Choroid plexus epithelial cell (primary cell): Measurements from ENCODE around the gene CLCNKA.
"Not testable (repeated sequence)": the region's sequence is repeated elsewhere in the genome, so short reads cannot be mapped to it uniquely, and the experiment has no call there.

Experiments used
- DNase-seq: peaks from one replicate; pipeline ENCODE4 v3.0.0-alpha.2; 2010; ENCODE audit warnings: low read depth
- H3K4me3 ChIP-seq: 2 replicates; pipeline ENCODE4 v1.5.1; 2011; ENCODE audit warnings: low read depth, mild to moderate bottlenecking, control low read depth, low read length, moderate library complexity
- TF ChIP-seq, protein P1 (sequence below): conservative IDR thresholded peaks from 2 replicates; pipeline ENCODE4 v1.5.1; 2011; ENCODE audit warnings: low read depth, mild to moderate bottlenecking, control low read depth, inconsistent platforms, low read length, moderate library complexity

Gene CLCNKA

DNA sequence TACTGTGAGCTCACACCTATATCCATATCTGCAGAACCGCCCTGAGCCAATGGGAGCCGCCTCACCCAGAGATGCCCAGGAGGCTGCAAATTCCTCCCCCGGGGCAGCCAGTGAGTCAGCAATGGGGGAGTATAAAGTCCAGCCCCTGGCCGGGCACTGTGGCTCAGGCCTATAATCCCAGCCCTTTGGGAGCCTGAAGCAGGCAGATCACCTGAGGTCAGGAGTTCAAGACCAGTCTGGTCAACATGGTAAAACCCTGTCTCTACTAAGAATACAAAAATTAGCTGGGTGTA lies 16.7 kb downstream of the CLCNKA start:
- no peak overlapping the region for H3K4me3 ChIP-seq
- DNase-seq: no peak
- TF ChIP-seq, protein P1, sequence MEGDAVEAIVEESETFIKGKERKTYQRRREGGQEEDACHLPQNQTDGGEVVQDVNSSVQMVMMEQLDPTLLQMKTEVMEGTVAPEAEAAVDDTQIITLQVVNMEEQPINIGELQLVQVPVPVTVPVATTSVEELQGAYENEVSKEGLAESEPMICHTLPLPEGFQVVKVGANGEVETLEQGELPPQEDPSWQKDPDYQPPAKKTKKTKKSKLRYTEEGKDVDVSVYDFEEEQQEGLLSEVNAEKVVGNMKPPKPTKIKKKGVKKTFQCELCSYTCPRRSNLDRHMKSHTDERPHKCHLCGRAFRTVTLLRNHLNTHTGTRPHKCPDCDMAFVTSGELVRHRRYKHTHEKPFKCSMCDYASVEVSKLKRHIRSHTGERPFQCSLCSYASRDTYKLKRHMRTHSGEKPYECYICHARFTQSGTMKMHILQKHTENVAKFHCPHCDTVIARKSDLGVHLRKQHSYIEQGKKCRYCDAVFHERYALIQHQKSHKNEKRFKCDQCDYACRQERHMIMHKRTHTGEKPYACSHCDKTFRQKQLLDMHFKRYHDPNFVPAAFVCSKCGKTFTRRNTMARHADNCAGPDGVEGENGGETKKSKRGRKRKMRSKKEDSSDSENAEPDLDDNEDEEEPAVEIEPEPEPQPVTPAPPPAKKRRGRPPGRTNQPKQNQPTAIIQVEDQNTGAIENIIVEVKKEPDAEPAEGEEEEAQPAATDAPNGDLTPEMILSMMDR: no peak

DNA sequence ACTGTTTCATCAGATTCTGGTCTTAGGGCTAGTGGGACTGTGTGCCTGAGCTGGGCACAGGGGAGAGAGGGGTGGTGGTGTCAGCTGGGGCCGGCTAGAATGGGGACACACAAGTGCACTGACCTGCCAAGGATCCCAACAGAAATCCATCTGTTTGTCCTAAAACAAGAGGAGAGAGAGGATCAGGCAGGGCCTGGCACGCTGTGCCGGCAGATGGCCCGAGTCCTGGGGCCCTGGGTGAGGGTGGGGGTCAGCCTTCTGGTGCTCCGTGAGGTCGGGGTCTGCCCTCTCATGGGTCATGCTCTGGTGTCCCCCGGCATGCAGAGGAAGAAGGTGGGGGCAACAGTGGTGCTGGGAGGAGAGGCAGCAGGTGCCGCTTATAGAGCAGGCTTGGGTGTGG lies 18.0 kb downstream of the CLCNKA start:
- not testable (repeated sequence) for DNase-seq, H3K4me3 ChIP-seq

DNA sequence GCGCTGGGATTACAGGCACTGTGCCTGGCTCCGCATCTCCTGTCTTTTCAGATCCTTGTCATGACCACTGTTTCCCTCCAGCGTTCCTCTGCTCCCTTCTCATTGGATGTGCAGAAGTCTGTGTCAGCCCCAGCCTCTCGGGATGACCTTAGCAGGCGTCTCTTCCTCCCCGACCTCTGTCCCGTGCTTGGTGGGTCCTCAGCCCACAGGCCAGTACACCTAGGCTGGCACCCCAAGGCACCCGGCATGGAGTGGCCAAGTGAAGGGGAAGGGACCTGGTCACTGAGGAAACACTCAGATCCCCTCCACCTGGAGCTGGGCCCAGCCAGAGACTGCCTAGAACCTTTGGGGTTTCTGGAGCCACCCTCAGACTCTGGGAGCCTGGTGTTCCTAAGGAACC lies 19.4 kb downstream of the CLCNKA start:
- TF ChIP-seq, protein P1: no peak
- DNase-seq: no peak
- H3K4me3 ChIP-seq: no peak overlapping the region

DNA sequence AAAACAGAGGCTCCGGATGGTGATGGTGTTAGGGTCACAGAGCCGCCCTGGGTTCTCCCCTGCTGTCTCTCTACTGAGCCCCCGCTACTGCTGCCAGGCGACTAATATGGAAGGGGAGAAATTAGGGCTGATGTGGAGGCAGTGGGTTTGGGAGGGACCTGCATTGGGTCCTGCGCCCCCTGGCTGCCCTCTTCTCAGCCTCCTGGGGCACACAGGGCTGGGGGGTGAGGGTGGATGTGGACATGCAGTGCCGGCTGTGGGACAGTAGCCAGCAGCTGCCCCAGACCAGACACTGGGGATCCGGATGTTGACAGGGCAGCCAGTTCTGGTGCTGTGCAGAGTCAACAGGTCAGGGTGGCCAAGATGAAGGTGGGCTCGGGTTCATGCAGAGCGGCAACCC lies 20.3 kb downstream of the CLCNKA start:
- TF ChIP-seq, protein P1: peak; percentile 33
- DNase-seq: no peak
- H3K4me3 ChIP-seq: no peak overlapping the region

DNA sequence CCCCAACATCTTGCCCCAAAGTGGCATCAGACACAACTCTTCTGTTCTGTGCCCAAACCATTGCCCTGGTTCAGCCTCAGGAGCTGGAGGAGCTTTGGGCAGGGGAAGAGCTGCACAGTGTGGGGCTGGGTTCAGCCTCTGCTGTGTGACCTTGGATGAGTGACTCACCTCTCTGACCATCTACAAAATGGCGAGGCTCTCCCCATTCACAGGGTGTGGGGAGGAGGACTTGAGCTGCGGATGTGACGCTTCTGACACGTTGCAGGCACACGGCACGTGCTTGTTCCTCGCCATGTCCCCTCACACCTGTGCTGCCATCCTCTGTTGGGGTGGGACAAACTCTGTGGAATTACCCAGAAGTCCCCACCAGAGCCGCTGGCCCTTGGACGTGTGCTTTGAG lies 20.8 kb downstream of the CLCNKA start:
- H3K4me3 ChIP-seq, DNase-seq: not testable (repeated sequence)

DNA sequence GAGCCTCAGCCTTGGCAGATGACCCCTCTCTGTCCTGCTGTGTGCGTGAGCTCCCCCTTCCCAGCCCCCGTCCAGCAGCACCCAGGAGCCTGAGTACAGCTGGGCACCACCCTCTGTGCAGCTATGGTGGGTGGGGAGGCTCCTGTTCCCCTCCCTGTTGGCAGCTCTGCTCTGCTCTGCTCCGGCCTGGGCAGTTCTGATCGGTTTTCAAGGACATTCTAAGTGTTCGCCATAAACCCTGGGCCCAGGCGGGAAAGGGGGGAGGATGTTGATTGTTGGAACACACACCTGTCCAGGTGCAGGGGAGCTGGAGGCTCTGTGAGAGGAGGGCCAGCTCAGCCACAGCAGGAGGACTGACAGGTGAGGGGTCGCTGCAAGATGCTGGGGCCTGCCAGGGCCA lies 21.7 kb downstream of the CLCNKA start, which contains the start of gene CLCNKB:
Gene CLCNKB, plus strand, starts transcription at position 262 of the 400 bp plus-strand sequence. CDS start 711 bp downstream, outside the sequence.
- DNase-seq: no peak
- no peak within 1 kb of the TSS for H3K4me3 ChIP-seq
- TF ChIP-seq, protein P1: no peak

DNA sequence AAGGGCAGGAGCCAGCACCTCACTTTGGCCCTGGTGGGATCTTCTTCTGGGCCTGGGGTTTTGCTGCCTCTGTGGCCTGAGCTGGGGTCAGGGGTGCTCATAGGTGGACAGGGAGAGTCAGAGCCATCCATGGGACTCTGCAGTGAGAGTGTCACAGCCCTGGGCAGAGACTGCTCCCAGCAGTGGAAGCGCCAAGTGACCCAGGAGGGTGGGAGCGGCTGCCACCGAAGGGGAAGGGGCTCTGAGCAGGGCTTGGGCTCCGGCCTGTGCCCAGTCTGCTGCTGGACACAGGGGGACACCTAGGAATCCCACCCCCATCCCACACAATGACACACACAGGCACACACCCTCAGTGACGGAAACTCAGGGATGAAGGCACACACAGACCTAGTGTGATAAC lies 22.1 kb downstream of the CLCNKA start:
- TF ChIP-seq, protein P1: no peak
- no peak for DNase-seq
- no peak overlapping the region for H3K4me3 ChIP-seq

DNA sequence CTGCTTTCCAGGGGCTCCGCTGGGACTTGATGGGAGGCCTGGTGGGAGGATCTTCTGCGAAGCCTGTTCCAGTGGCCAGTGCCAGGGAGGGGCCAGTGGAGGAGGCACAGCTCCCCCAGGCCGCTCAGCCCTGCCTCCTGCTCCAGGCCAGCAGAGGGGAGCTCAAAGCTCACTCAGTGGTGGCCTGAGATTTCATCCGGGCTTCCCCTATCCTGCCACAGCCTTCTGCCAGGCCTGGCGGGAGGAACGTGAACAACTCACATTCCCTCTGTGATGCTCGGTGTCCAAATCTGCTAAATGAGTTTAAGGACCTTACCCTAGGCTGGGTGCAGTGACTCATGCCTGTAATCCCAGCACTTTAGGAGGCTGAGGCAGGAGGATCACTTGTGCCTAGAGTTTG lies 25.0 kb downstream of the CLCNKA start:
- H3K4me3 ChIP-seq: no peak overlapping the region
- TF ChIP-seq, protein P1: no peak
- DNase-seq: peak; percentile 8
